GM20000 (cell line): Measurements from ENCODE around the gene FSTL4.
"Not testable (repeated sequence)": the region's sequence is repeated elsewhere in the genome, so short reads cannot be mapped to it uniquely, and the experiment has no call there.

Source experiments
- DNase-seq: peaks from one replicate; pipeline ENCODE4 v3.0.0; 2012; ENCODE audit warnings: low spot score
- TF ChIP-seq, protein P1 (sequence below): IDR thresholded peaks from 2 replicates; pipeline ENCODE4 v1.5.1; 2012; ENCODE audit warnings: mild to moderate bottlenecking, control low read depth; ENCODE audit errors: extremely low read depth, missing control alignments

FSTL4 gene

DNA sequence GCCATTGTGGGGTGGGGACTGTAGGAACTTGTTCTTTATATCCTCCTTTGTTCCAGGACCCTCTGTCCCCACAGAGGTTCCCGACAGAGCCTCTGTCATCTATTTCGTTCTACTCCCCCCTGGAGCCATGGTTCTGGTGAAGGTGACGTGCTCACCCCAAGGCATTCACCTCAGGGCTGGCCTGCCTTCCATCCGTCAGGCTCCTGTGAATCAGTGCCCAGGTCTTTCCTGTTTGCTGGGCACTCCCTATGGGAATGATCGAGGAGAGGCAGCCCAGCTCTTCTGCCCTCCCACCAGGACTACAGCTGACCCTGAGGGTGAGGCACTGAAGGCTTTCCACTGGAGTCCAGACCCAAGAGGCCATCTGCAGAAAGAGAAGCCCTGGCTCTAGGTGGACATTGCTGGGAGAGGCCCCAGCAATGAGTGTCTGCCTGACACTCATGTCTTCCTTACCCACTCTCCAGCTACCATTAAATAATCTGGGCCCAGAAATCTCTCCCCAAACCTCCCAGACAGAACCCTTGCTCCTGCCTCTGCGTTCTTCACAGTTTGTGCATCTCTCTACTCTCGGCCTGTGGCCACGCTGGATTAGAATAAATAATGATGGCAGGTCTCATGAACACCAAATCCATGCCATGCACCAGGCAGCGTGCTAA, 214.2 kb downstream of the FSTL4 start:
- DNase-seq = no peak
- TF ChIP-seq, protein P1, sequence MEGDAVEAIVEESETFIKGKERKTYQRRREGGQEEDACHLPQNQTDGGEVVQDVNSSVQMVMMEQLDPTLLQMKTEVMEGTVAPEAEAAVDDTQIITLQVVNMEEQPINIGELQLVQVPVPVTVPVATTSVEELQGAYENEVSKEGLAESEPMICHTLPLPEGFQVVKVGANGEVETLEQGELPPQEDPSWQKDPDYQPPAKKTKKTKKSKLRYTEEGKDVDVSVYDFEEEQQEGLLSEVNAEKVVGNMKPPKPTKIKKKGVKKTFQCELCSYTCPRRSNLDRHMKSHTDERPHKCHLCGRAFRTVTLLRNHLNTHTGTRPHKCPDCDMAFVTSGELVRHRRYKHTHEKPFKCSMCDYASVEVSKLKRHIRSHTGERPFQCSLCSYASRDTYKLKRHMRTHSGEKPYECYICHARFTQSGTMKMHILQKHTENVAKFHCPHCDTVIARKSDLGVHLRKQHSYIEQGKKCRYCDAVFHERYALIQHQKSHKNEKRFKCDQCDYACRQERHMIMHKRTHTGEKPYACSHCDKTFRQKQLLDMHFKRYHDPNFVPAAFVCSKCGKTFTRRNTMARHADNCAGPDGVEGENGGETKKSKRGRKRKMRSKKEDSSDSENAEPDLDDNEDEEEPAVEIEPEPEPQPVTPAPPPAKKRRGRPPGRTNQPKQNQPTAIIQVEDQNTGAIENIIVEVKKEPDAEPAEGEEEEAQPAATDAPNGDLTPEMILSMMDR = no peak

GRCh38 chr5:133397348-133397747, 215.0 kb downstream of the FSTL4 start:
- TF ChIP-seq, protein P1 = no peak
- peak; percentile 34 for DNase-seq

GRCh38 chr5:133396814-133397213, 215.5 kb downstream of the FSTL4 start:
- peak; percentile 45 for DNase-seq

DNA sequence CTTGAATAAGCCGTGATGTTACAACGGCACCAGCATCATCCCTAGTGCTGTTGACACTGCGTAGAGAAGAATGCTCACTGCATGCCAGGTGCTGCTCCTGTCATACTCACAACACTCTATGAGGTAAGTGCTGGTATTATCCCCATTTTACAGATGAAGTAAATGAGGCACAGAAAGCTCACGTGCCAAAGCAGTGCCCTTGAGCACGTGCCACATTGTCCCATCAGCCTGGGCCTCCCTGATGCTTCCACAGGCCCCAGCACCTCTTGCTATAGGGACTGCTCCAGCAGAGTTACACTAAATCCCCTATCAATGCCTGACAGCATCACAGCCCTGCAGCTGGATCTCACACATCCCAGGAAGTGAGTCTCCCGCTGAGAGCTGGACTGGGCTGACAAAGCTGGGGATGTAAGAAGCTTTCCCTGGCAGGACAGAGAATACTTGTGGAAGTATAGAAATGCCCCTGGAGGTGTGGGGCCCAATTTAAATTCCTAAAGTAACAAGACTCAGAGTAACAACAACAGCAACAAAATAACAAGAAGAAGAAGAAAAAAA, 216.1 kb downstream of the FSTL4 start:
- TF ChIP-seq, protein P1 = no peak
- DNase-seq = no peak

More at GRCh38 chr5:133396814-133397213, 215.5 kb downstream of the FSTL4 start:
- TF ChIP-seq, protein P1 = no peak

GRCh38 chr5:133395207-133395606, 217.1 kb downstream of the FSTL4 start:
- DNase-seq = not testable (repeated sequence)

GRCh38 chr5:133394477-133394817, 217.9 kb downstream of the FSTL4 start:
- DNase-seq = not testable (repeated sequence)

- no peak for DNase-seq
Observed at GRCh38 chr5:133393776-133394476, 218.4 kb downstream of the FSTL4 start.

GRCh38 chr5:133392448-133392847, 219.9 kb downstream of the FSTL4 start:
- TF ChIP-seq, protein P1 = no peak
- DNase-seq = no peak

More at GRCh38 chr5:133393776-133394476, 218.4 kb downstream of the FSTL4 start:
- TF ChIP-seq, protein P1 = no peak
